Breast epithelium (tissue), 4 donors: ENCODE measurements around the gene CMC1. TPM values are rescaled to one million over a fixed set of nuclear protein-coding genes. Genes with fewer than 3 reads are reported as not detected.

Experiments
- DNase-seq, 2 donors: peaks; one replicate each; pipeline ENCODE4 v3.0.0-alpha.2; 2019; ENCODE audit warnings: low spot score in 2 of 2
- H3K27ac ChIP-seq, 2 donors: fragments of 200-600 bp; sonication (generic) in 1 of 2; one replicate each; pipeline ENCODE4 v1.5.1; 2016 to 2019; ENCODE audit warnings: mild to moderate bottlenecking in 1 of 2
- H3K27me3 ChIP-seq, 2 donors: fragments of 200-600 bp; sonication (generic) in 1 of 2; one replicate each; pipeline versions ENCODE4 v1.5.1 to v1.6.0; 2017 to 2019; ENCODE audit warnings: control low read depth in 1 of 2, mild to moderate bottlenecking in 1 of 2
- H3K36me3 ChIP-seq: fragments of 200-600 bp; one replicate; pipeline ENCODE4 v1.5.1; 2019
- H3K4me1 ChIP-seq, 2 donors: fragments of 200-600 bp; sonication (generic); one replicate each; pipeline ENCODE4 v1.5.1; 2016 to 2019; ENCODE audit warnings: control low read depth in 1 of 2
- H3K4me3 ChIP-seq, 3 donors: fragments of 200-600 bp; sonication (generic); 1 replicate in 2 of 3; 2 replicates in 1 of 3; pipeline ENCODE4 v1.5.1; 2016 to 2019; ENCODE audit warnings: mild to moderate bottlenecking in 3 of 3, moderate library complexity in 2 of 3
- H3K9me3 ChIP-seq, 2 donors: fragments of 200-600 bp; sonication (generic) in 1 of 2; one replicate each; pipeline ENCODE4 v1.5.1; 2016 to 2019; ENCODE audit warnings: control low read depth in 1 of 2
- POLR2A ChIP-seq: fragments of 450-650 bp; IDR thresholded peaks from one replicate; pipeline ENCODE4 v1.6.1; 2016; ENCODE audit warnings: antibody characterized with exemption, mild to moderate bottlenecking, moderate library complexity
- POLR2AphosphoS5 ChIP-seq, 3 donors: sonication (generic); formaldehyde crosslinking; IDR thresholded peaks; one replicate each; pipeline ENCODE4 v1.6.1; 2017; ENCODE audit warnings: antibody characterized with exemption in 3 of 3
- intact Hi-C: fragments of 100-400 bp; cut with DNase I; formaldehyde crosslinking; loops from one replicate; pipeline ENCODE4 v1.15.1; 2023; ENCODE audit warnings: low total_unique reads
- total RNA-seq, 3 donors: library from RNA; depleted of rRNA; stranded (reverse); fragments of >200 nt; gene quantifications; one replicate each; pipeline ENCODE4 v1.1.0, GENCODE V29; 2016
- TF ChIP-seq, protein P1 (sequence below), 3 donors: fragments of 450-650 bp; IDR thresholded peaks; one replicate each; pipeline ENCODE4 v1.5.1; 2016 to 2017; ENCODE audit warnings: antibody characterized with exemption in 3 of 3, mild to moderate bottlenecking in 3 of 3, moderate library complexity in 3 of 3

The CMC1 gene
- total RNA-seq, 3 donors from 2014 or later = 5.3 to 12.7 (median 7.9) TPM

DNA sequence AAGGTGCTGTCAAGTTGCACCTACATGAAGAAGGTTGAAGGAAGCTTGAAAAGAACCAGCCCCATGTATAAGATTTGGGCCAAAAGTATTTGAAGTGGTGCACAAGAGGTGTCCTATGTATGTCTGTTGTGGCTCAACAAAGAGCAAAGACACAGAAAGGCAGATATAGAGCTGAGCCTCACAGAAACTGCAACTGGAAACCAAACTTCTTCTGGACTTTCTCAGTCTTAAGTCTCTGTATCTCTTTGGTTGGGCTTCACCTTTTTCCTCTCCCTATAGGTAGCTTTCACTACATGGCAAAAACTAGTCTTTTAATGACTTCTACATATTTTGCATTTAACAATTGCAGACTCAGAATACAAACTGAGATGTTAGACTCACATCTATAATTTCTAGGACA is 8.8 kb upstream of the CMC1 start:
- no peak for TF ChIP-seq POLR2A
- TF ChIP-seq, protein P1, sequence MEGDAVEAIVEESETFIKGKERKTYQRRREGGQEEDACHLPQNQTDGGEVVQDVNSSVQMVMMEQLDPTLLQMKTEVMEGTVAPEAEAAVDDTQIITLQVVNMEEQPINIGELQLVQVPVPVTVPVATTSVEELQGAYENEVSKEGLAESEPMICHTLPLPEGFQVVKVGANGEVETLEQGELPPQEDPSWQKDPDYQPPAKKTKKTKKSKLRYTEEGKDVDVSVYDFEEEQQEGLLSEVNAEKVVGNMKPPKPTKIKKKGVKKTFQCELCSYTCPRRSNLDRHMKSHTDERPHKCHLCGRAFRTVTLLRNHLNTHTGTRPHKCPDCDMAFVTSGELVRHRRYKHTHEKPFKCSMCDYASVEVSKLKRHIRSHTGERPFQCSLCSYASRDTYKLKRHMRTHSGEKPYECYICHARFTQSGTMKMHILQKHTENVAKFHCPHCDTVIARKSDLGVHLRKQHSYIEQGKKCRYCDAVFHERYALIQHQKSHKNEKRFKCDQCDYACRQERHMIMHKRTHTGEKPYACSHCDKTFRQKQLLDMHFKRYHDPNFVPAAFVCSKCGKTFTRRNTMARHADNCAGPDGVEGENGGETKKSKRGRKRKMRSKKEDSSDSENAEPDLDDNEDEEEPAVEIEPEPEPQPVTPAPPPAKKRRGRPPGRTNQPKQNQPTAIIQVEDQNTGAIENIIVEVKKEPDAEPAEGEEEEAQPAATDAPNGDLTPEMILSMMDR (IDR thresholded peaks at IDR 0.05) = no peak
- no peak for TF ChIP-seq POLR2AphosphoS5 (IDR thresholded peaks at IDR 0.05)
- H3K27ac ChIP-seq = no peak overlapping the region
- H3K27me3 ChIP-seq = no peaks in the 10 kb centered on the region
- no peak for DNase-seq
- intact Hi-C loops = no loop called here
- H3K9me3 ChIP-seq = no peaks in the 10 kb centered on the region
- no peak overlapping the region for H3K4me3 ChIP-seq
- no peaks in the 10 kb centered on the region for H3K4me1 ChIP-seq
- no peaks in the 10 kb centered on the region for H3K36me3 ChIP-seq

- no peak overlapping the region for H3K27ac ChIP-seq
- no peak for DNase-seq
- H3K4me1 ChIP-seq = no peaks in the 10 kb centered on the region
- H3K27me3 ChIP-seq = no peaks in the 10 kb centered on the region
- intact Hi-C loops = loop anchor here (2.0 kb wide), 1 partner anchor 16 kb away; no protein-coding TSS in a partner anchor
- H3K9me3 ChIP-seq = no peaks in the 10 kb centered on the region
- no peak overlapping the region for H3K4me3 ChIP-seq
- H3K36me3 ChIP-seq = no peaks in the 10 kb centered on the region
- TF ChIP-seq POLR2A (no peak), POLR2AphosphoS5 (IDR thresholded peaks at IDR 0.05) (no peak)
- TF ChIP-seq, protein P1 (IDR thresholded peaks at IDR 0.05) = no peak
Measured at GRCh38 chr3:28234454-28234853, 7.0 kb upstream of the CMC1 start.

DNA sequence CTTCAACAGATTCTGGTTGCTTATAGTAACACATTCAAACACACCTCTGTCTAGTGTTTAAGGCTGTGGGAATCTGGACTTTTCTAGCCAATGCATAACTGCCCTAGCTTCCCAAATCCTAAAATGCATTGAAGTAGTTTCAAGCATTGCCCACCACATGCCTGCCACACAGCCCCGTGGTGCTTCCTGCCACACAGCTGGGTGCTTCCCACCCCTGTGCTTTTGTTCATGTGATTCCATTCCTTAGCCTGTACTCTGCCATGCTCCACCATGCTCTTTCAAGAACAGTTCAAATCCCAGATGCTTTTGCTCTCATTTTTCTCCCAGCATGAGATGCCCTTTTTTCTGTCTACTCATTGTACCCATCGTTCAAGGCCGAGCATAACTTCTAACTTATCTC is 2.3 kb upstream of the CMC1 start:
- Histone ChIP-seq H3K4me1 (peaks cover 0 to 7% of the 10 kb centered on the region in 2 donors), H3K27ac (no peak overlapping the region), H3K4me3 (no peak overlapping the region), H3K27me3 (no peaks in the 10 kb centered on the region), H3K36me3 (no peaks in the 10 kb centered on the region), H3K9me3 (no peaks in the 10 kb centered on the region)
- intact Hi-C loops = no loop called here
- no peak for DNase-seq
- TF ChIP-seq POLR2A (no peak), POLR2AphosphoS5 (IDR thresholded peaks at IDR 0.05) (no peak)
- TF ChIP-seq, protein P1 (IDR thresholded peaks at IDR 0.05) = no peak

GRCh38 chr3:28240441-28240840 is 978 bp upstream of the CMC1 start:
- TF ChIP-seq, protein P1 (IDR thresholded peaks at IDR 0.05) = no peak
- TF ChIP-seq POLR2AphosphoS5 (IDR thresholded peaks at IDR 0.05) (no peak), POLR2A (no peak)
- H3K36me3 ChIP-seq = no peaks in the 10 kb centered on the region
- intact Hi-C loops = no loop called here
- peaks cover 0 to 7% of the 10 kb centered on the region in 2 donors for H3K4me1 ChIP-seq
- no peak overlapping the region for H3K27ac ChIP-seq
- H3K27me3 ChIP-seq = no peaks in the 10 kb centered on the region
- peak overlapping the region; percentile 89 to 100 (median 90) for H3K4me3 ChIP-seq
- no peak for DNase-seq
- H3K9me3 ChIP-seq = no peaks in the 10 kb centered on the region

- Histone ChIP-seq H3K4me3 (peak overlapping the region; percentile 89 to 100 (median 90)), H3K27me3 (no peaks in the 10 kb centered on the region), H3K36me3 (no peaks in the 10 kb centered on the region), H3K4me1 (peaks cover 0 to 7% of the 10 kb centered on the region in 2 donors), H3K27ac (no peak overlapping the region), H3K9me3 (no peaks in the 10 kb centered on the region)
- TF ChIP-seq POLR2AphosphoS5 (IDR thresholded peaks at IDR 0.05) = no peak
- TF ChIP-seq, protein P1 (IDR thresholded peaks at IDR 0.05) = no peak
- intact Hi-C loops = no loop called here
- DNase-seq = no peak
Measured at GRCh38 chr3:28242519-28242918, 1.1 kb downstream of the CMC1 start.
